Glomerular endothelial cell (primary cell): ENCODE data around the gene VPS26B. TPM values are rescaled to one million over a fixed set of nuclear protein-coding genes. Genes with fewer than 3 reads are reported as not detected.

Experiments used
- total RNA-seq: library from RNA; depleted of rRNA; stranded (reverse); fragments of >200 nt; gene quantifications from 2 replicates; pipeline ENCODE4 v1.2.3, GENCODE V29; 2015

Gene VPS26B
- total RNA-seq, 1 donor from 2014 or later, result 54.0 TPM

Other genes starting within 250 kb of the VPS26B start
- 108 and 138 TPM in 2 replicates for gene JAM3, start 155.6 kb upstream of the VPS26B start, total RNA-seq
- 11.2 and 14.4 TPM in 2 replicates for gene NCAPD3, start 704 bp upstream of the VPS26B start, total RNA-seq
- 57.5 and 71.5 TPM in 2 replicates for gene THYN1, start 28.7 kb downstream of the VPS26B start, total RNA-seq
- 21.4 and 29.1 TPM in 2 replicates for gene ACAD8, start 28.9 kb downstream of the VPS26B start, total RNA-seq
- gene GLB1L3, start 51.7 kb downstream of the VPS26B start, total RNA-seq, result not detected in 2 replicates
- 0.92 and 0.99 TPM in 2 replicates for gene GLB1L2, start 107.3 kb downstream of the VPS26B start, total RNA-seq
- not detected in 2 replicates for gene B3GAT1, start 187.6 kb downstream of the VPS26B start, total RNA-seq